Nephron progenitor cell (in vitro differentiated cells): Measurements from ENCODE around the gene MACROD2.
A peak's percentile ranks its signal among the peaks of the same experiment; 100 is the strongest.

ENCODE experiments used
- DNase-seq: peaks from one replicate; pipeline ENCODE4 v3.0.0; 2021
- H3K27ac Mint-ChIP-seq: 2 replicates; pipeline ENCODE4 v1.8.0; 2021; ENCODE audit warnings: mild to moderate bottlenecking, moderate library complexity, mixed read lengths
- H3K27me3 Mint-ChIP-seq: 2 replicates; pipeline ENCODE4 v1.8.0; 2021; ENCODE audit warnings: mild to moderate bottlenecking, low read depth, mixed read lengths; ENCODE audit not compliant: poor library complexity
- H3K36me3 Mint-ChIP-seq: 2 replicates; pipeline ENCODE4 v1.8.0; 2021; ENCODE audit warnings: low read depth, mixed read lengths
- H3K4me1 Mint-ChIP-seq: 2 replicates; pipeline ENCODE4 v1.8.0; 2021; ENCODE audit warnings: mixed read lengths
- H3K4me3 Mint-ChIP-seq: 2 replicates; pipeline ENCODE4 v1.8.0; 2021; ENCODE audit warnings: mild to moderate bottlenecking, moderate library complexity, mixed read lengths
- H3K9me3 Mint-ChIP-seq: 2 replicates; pipeline ENCODE4 v1.8.0; 2021; ENCODE audit warnings: mild to moderate bottlenecking, moderate library complexity, mixed read lengths
- CTCF ChIP-seq: fragments of 200-600 bp; sonication (generic); IDR thresholded peaks from 2 replicates; pipeline ENCODE4 v1.5.0; 2021; ENCODE audit warnings: antibody characterized with exemption

The MACROD2 gene

DNA sequence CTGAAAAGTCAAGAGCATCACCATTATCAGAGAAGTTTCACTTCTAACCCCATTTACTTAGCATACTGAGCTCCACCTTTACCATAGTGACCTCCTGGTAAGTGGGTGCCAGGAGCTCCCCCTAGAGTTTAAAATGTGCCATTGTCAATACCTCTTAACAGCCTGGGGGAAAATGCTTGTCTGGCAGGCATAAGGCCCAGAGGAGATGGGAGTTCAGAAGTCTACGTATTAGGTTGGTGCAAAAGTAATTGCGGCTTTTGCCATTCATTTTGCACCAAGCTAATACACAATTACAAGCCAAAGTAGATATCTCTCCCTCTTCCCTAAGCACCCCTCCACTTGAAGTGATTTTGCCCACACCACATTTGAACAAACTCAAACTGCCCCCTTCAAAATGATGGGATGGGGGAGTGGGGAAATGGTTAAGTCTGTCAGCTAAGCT is 1658.9 kb downstream of the MACROD2 start:
- H3K9me3 Mint-ChIP-seq: no peaks in the 10 kb centered on the region
- no peak overlapping the region for H3K4me3 Mint-ChIP-seq
- peak; percentile 64 for TF ChIP-seq CTCF
- H3K4me1 Mint-ChIP-seq: peaks cover 43% of the 10 kb centered on the region
- no peaks in the 10 kb centered on the region for H3K27me3 Mint-ChIP-seq
- H3K36me3 Mint-ChIP-seq: no peaks in the 10 kb centered on the region
- DNase-seq: peak; percentile 25
- peak overlapping the region; percentile 31 for H3K27ac Mint-ChIP-seq

- Mint-ChIP-seq H3K36me3 (no peaks in the 10 kb centered on the region), H3K9me3 (no peaks in the 10 kb centered on the region), H3K4me1 (peaks cover 42% of the 10 kb centered on the region), H3K4me3 (no peak overlapping the region), H3K27ac (peak overlapping the region; percentile 78), H3K27me3 (no peaks in the 10 kb centered on the region)
- TF ChIP-seq CTCF: no peak
- DNase-seq: no peak
Measured at GRCh38 chr20:15655295-15655874, 1660.1 kb downstream of the MACROD2 start.

GRCh38 chr20:15656124-15656523 is 1660.8 kb downstream of the MACROD2 start:
- DNase-seq: no peak
- no peak overlapping the region for H3K27ac Mint-ChIP-seq
- no peaks in the 10 kb centered on the region for H3K27me3 Mint-ChIP-seq
- TF ChIP-seq CTCF: no peak
- peaks cover 42% of the 10 kb centered on the region for H3K4me1 Mint-ChIP-seq
- no peak overlapping the region for H3K4me3 Mint-ChIP-seq
- no peaks in the 10 kb centered on the region for H3K9me3 Mint-ChIP-seq
- no peaks in the 10 kb centered on the region for H3K36me3 Mint-ChIP-seq

DNA sequence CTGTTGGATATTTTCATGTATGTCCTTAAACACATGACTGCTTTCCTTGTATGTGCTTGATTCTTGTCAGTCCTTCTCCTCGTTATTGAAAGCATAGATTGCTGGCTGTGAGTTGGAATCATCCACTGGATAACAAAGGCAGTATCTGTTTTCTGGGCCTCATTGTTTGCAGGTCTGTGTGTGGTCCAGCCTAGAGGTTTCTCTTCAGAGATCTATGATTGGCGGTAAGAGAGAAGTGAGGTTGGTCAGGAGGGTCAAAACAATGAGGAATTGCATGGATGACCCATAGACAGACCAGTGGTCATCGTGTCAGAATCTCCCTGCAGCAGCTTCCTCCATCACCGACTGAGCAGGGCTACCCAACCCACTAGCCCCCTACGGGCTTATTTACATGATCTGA is 1663.0 kb downstream of the MACROD2 start:
- no peak overlapping the region for H3K27ac Mint-ChIP-seq
- H3K9me3 Mint-ChIP-seq: no peaks in the 10 kb centered on the region
- no peaks in the 10 kb centered on the region for H3K27me3 Mint-ChIP-seq
- peaks cover 35% of the 10 kb centered on the region for H3K4me1 Mint-ChIP-seq
- no peak for TF ChIP-seq CTCF
- H3K4me3 Mint-ChIP-seq: no peak overlapping the region
- no peak for DNase-seq
- no peaks in the 10 kb centered on the region for H3K36me3 Mint-ChIP-seq

- H3K9me3 Mint-ChIP-seq: no peaks in the 10 kb centered on the region
- no peak overlapping the region for H3K27ac Mint-ChIP-seq
- H3K4me1 Mint-ChIP-seq: peaks cover 10% of the 10 kb centered on the region
- no peaks in the 10 kb centered on the region for H3K36me3 Mint-ChIP-seq
- TF ChIP-seq CTCF: no peak
- DNase-seq: no peak
- peaks cover 3% of the 10 kb centered on the region for H3K27me3 Mint-ChIP-seq
- no peak overlapping the region for H3K4me3 Mint-ChIP-seq
Measured at GRCh38 chr20:15673206-15673605, 1677.9 kb downstream of the MACROD2 start.
